ENCODE measurements around the gene SPOUT1. TPM values are rescaled to one million over a fixed set of nuclear protein-coding genes. Genes with fewer than 3 reads are reported as not detected.
A peak's percentile ranks its signal among the peaks of the same experiment; 100 is the strongest.
"Not testable (repeated sequence)": the region's sequence is repeated elsewhere in the genome, so short reads cannot be mapped to it uniquely, and the experiment has no call there.

The SPOUT1 gene
- total RNA-seq, 2 experiments from 2014 or later = 71.4 to 75.4 TPM

DNA sequence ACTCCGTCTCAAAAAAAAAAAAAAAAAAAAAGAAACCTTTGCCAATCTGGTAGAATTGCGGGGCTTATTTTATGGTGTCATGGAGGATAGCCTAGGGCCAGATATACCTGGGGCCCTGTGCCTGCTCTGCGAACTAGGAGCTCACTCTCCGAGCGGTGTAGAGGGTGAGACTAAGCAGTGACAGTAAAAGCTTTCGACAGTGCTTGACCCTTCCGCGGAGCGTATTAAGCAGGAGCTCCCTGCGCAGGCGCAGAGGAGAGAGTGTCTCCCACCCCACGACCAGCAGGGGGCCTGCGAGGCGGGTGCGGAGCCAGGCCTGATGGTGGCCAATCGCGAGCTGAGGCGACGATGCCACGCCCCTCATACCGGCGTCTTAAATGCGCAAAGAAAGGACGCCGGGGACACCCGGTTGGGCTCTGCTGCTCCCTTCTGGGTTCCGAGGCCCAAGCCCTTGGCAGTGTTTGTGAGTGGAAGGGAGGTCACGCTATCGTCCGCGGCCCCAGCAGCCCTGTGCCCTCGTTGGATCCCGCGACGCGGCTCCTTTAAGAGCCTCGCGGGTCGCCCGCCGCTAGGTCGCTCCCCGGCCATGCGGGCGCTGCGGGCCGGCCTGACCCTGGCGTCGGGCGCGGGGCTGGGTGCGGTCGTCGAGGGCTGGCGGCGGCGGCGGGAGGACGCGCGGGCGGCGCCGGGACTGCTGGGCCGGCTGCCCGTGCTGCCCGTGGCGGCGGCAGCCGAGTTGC, 11.3 kb downstream of the SPOUT1 start, which contains the start of gene ENDOG:
Gene ENDOG (plus strand): TSS at position 402 of the 740 bp plus-strand sequence. CDS start 185 bp downstream, at position 587.
- ATAC-seq (ENCODE audit: low read depth) (peak; percentile 95), DNase-seq (peak; percentile 99)
- H3K27me3 Mint-ChIP-seq = no peaks in the 10 kb centered on the region
- H3K27ac Mint-ChIP-seq = peak within 1 kb of the TSS; percentile 85
- peaks cover 9% of the 10 kb centered on the region for H3K4me1 Mint-ChIP-seq
- peak within 1 kb of the TSS; percentile 78 for H3K4me3 Mint-ChIP-seq
- no peaks in the 10 kb centered on the region for H3K9me3 Mint-ChIP-seq
- peaks cover 1% of the 10 kb centered on the region for H3K36me3 Mint-ChIP-seq
- POLR2A ChIA-PET = interaction anchor here (0.6 to 3.7 kb wide), 26 partner anchors 8 to 995 kb away, joined by 3 to 32 read pairs (median 4); partner anchors contain the start of genes SET, SLC25A25, SPOUT1 and SPTAN1

DNA sequence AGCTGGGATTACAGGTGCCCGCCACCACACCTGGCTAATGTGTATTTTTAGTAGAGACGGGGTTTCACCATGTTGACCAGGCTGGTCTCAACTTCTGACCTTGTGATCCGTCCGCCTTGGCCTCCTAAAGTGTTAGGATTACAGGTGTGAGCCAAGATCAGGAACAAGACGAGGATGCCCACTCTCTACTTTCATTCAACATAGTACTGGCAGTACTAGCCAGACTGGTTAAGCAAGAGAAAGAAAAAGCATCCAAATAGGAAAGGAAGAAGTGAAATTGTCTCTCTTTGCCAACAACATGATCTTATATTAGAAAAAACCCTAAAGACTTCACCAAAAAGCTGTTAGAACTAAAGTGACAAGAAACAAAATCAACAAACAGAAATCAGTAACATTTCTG, 18.7 kb downstream of the SPOUT1 start:
- POLR2A ChIA-PET = no interaction called here
- ATAC-seq (ENCODE audit: low read depth) = no peak
- H3K4me3 Mint-ChIP-seq = no peak overlapping the region
- peaks cover 1% of the 10 kb centered on the region for H3K36me3 Mint-ChIP-seq
- no peaks in the 10 kb centered on the region for H3K4me1 Mint-ChIP-seq
- no peaks in the 10 kb centered on the region for H3K9me3 Mint-ChIP-seq
- no peak for DNase-seq
- H3K27ac Mint-ChIP-seq = no peak overlapping the region
- no peaks in the 10 kb centered on the region for H3K27me3 Mint-ChIP-seq

DNA sequence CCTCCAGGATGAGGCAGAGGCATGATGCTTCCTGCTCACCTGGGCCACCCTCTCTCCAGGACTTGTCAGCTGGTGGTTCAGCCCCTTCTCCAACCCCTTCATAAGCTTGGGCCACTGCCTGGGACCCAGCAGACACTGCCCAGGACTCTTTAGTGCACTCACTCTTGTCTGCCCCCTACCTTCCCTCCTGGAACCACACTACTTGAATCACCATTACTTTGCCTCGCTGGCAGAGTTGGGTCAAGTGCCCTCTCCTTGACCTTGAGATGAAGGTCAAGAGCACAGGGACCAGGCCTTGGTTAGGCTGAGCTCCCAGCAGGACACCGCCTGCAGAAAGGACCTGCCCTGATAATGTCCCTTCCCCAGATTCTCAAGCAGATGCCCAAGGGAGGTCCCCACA, 19.8 kb downstream of the SPOUT1 start:
- Mint-ChIP-seq H3K4me1 (no peaks in the 10 kb centered on the region), H3K27ac (no peak overlapping the region), H3K27me3 (no peaks in the 10 kb centered on the region), H3K36me3 (peaks cover 1% of the 10 kb centered on the region), H3K9me3 (no peaks in the 10 kb centered on the region), H3K4me3 (no peak overlapping the region)
- POLR2A ChIA-PET = no interaction called here
- no peak for ATAC-seq (ENCODE audit: low read depth)
- no peak for DNase-seq

DNA sequence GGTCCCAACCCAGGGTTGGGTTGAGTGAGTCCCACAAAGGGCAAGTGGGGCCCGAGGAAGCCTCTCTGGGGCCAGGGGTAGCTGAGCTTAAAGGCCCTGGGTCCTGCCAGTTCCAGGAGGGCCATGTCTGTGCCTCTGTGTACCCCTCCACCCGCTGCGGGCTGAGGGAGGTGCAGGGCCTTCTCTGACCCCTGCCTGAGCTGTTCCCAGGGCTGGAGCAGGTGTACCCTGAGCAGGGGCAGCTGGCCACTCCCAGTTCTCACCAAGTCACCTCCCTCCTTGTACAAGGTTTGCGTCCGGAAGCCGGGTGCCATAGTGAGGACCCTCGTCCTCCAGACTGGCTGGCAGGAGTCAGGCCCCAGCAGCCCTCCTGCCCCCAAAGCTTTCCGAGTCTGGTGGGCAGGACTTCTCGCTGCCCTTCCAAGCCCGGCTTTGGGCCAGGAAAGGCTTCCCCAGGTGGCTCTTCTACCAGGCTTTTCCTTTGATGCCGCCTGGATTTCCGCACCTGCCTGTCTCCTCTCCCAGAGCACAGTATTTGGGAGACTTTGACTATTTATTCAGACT, 20.5 kb downstream of the SPOUT1 start:
- Mint-ChIP-seq H3K36me3 (peaks cover 1% of the 10 kb centered on the region), H3K27me3 (no peaks in the 10 kb centered on the region), H3K27ac (no peak overlapping the region), H3K4me3 (no peak overlapping the region), H3K4me1 (no peaks in the 10 kb centered on the region), H3K9me3 (no peaks in the 10 kb centered on the region)
- POLR2A ChIA-PET = interaction anchor here (0.6 kb wide), 1 partner anchor 9 kb away, joined by 3 read pairs; no protein-coding TSS in a partner anchor
- DNase-seq (no peak), ATAC-seq (ENCODE audit: low read depth) (no peak)

DNA sequence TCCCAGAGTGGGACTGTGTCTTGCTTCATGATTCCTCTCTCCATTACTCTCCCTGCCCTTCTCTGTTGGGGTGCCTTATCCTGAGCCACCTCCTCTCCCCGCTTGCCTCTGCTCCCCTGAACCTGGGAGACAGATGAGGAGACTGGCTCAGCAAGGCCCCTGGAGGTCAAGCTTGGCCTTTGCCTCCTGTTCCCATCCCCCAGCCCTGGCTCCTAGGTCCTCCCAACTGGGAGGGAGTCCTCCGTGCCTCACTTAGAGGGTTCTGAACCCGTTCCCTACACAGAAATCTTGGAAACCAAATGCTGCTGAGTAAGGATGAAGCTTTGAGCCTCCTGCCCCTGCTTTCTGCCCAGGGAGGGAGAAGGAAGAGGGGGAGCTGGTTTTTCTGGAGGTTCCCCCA, 21.1 kb downstream of the SPOUT1 start:
- no peaks in the 10 kb centered on the region for H3K9me3 Mint-ChIP-seq
- POLR2A ChIA-PET = interaction anchor here (0.6 to 1.7 kb wide), 2 partner anchors 9 to 10 kb away, joined by 3 to 4 read pairs; no protein-coding TSS in a partner anchor
- H3K27ac Mint-ChIP-seq = peak overlapping the region; percentile 36
- no peaks in the 10 kb centered on the region for H3K4me1 Mint-ChIP-seq
- no peak overlapping the region for H3K4me3 Mint-ChIP-seq
- DNase-seq (no peak), ATAC-seq (ENCODE audit: low read depth) (no peak)
- H3K36me3 Mint-ChIP-seq = peaks cover 3% of the 10 kb centered on the region
- H3K27me3 Mint-ChIP-seq = no peaks in the 10 kb centered on the region

DNA sequence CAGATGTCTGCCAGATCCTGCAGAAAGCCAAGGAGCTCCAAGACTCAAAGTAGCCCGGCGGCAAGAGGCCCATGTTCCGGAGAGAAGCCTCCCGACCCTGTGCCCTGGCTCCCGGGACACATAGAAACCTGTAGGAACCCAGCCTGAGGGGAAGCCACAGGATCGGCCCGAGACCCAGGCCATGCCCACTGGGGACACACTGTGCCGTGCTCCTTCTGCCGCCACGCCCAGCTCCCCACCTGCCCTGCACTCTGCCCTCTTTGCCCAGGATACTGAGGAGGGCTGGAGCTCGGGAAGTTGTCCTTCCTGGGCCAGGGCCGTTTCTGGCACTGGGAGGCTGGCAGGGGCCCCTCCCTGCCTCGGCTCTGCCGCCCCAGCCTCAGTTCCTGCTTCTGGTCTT, 21.8 kb downstream of the SPOUT1 start:
- DNase-seq (no peak), ATAC-seq (ENCODE audit: low read depth) (no peak)
- Mint-ChIP-seq H3K9me3 (no peaks in the 10 kb centered on the region), H3K27ac (no peak overlapping the region), H3K36me3 (peaks cover 3% of the 10 kb centered on the region), H3K4me3 (no peak overlapping the region), H3K27me3 (no peaks in the 10 kb centered on the region), H3K4me1 (no peaks in the 10 kb centered on the region)
- POLR2A ChIA-PET = interaction anchor here (1.7 kb wide), 1 partner anchor 11 kb away, joined by 4 read pairs; no protein-coding TSS in a partner anchor

DNA sequence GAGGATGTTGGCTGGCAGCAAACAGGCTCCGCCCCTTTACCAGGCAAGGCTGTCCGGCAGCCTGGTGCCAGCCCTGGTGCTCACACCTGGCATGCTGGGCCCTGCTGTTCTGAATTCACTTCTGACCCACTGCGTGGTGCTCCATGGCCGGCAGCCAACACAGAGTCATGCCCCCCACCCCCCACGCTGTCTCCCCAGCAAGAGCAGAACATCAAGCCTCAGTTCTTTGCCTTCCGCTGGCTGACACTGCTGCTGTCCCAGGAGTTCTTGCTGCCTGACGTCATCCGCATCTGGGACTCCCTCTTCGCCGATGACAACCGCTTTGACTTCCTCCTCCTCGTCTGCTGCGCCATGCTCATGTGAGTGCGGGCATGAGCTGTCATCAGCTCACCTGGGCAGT, 23.9 kb downstream of the SPOUT1 start:
- POLR2A ChIA-PET = no interaction called here
- H3K9me3 Mint-ChIP-seq = no peaks in the 10 kb centered on the region

DNA sequence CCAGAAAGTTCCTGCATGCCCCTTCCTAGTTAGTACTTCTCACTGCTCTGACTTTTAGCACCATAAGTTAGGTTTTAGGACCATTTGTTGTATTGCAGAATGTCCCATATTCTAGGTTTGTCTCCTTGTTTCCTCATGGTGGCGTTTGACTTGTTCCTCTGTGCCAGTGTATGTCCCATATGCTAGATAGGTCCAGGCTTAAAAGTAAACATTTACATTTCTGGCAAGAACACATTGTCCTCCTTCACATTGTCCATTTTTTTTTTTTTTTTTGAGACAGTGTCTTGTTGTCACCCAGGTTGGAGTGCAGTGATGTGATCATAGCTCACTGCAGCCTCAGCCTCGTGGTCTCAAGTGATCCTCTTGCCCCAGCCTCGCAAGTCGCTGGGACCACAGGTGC, 27.1 kb downstream of the SPOUT1 start:
- ATAC-seq (ENCODE audit: low read depth) (no peak), DNase-seq (no peak)
- no peaks in the 10 kb centered on the region for H3K27me3 Mint-ChIP-seq
- no peaks in the 10 kb centered on the region for H3K9me3 Mint-ChIP-seq
- no peak overlapping the region for H3K4me3 Mint-ChIP-seq
- peaks cover 2% of the 10 kb centered on the region for H3K4me1 Mint-ChIP-seq
- peaks cover 14% of the 10 kb centered on the region for H3K36me3 Mint-ChIP-seq
- no peak overlapping the region for H3K27ac Mint-ChIP-seq
- POLR2A ChIA-PET = no interaction called here

More for the DNA sequence above, 23.9 kb downstream of the SPOUT1 start:
- Mint-ChIP-seq H3K4me1 (no peaks in the 10 kb centered on the region), H3K36me3 (peaks cover 9% of the 10 kb centered on the region), H3K27me3 (no peaks in the 10 kb centered on the region), H3K27ac (no peak overlapping the region), H3K4me3 (no peak overlapping the region)
- ATAC-seq (ENCODE audit: low read depth) (no peak), DNase-seq (no peak)

DNA sequence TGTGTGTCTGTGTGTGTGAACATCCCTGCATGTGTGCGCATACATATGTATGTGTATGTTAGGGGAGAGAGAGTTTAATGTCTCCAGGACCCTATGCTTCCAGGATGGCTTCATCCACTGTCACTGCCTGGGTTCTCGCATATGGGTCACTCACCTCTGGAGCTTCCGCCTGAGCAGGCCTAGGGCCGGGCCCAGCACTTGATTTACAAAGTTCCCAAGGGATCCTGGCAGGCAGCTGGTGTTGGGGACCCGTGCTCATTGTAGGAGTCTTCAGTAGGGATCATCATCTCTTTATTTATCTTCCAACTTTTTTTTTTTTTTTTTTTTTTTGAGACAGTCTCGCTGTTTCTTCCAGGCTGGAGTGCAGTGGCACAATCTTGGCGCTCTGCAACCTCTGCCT, 29.5 kb downstream of the SPOUT1 start:
- DNase-seq (no peak), ATAC-seq (ENCODE audit: low read depth) (no peak)
- Mint-ChIP-seq H3K27me3 (no peaks in the 10 kb centered on the region), H3K27ac (no peak overlapping the region), H3K4me1 (peaks cover 2% of the 10 kb centered on the region), H3K9me3 (no peaks in the 10 kb centered on the region), H3K36me3 (peaks cover 15% of the 10 kb centered on the region), H3K4me3 (no peak overlapping the region)
- POLR2A ChIA-PET = interaction anchor here (0.7 kb wide), 3 partner anchors 138 to 811 kb away, joined by 3 to 9 read pairs (median 5); no protein-coding TSS in a partner anchor

DNA sequence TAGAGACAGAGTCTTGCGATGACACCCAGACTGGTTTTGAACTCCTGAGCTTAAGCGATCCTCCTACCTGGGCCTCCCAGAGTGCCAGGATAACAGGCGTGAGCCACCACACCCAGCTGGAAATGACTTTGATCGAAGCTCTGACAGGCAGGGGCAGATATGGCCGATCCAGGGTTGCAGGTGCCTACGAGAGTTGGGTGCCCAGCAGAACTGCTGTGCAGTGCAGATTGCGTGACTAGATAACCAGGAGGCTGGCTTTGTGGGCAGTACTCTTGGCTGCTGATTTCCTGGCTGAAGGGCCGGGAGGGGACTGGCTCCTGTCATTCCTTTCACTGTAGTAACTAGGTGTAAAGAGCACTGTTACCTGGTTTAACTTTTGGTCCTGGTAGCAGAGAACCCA, 30.7 kb downstream of the SPOUT1 start:
- no peak overlapping the region for H3K27ac Mint-ChIP-seq
- H3K4me3 Mint-ChIP-seq = no peak overlapping the region
- H3K36me3 Mint-ChIP-seq = peaks cover 14% of the 10 kb centered on the region
- peaks cover 2% of the 10 kb centered on the region for H3K4me1 Mint-ChIP-seq
- no peak for DNase-seq
- POLR2A ChIA-PET = no interaction called here
- ATAC-seq (ENCODE audit: low read depth) = no peak
- no peaks in the 10 kb centered on the region for H3K27me3 Mint-ChIP-seq
- H3K9me3 Mint-ChIP-seq = no peaks in the 10 kb centered on the region

DNA sequence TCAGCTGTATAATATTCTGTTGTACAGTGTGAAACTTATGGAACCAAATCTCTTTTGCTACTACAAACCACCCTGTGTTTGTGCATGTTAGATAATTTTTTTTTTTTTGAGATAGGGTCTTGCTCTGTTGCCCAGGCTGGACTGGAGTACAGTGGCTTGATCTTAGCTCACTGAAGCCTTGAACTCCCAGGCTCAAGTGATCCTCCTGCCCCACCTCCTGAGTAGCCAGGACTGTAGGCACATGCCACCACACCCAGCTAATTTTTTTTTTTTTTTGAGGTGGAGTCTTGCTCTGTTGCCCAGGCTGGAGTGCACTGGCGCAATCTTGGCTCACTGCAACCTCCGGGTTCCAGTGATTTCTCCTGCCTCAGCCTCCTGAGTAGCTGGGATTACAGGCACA, 34.6 kb downstream of the SPOUT1 start:
- H3K27me3 Mint-ChIP-seq; ATAC-seq (ENCODE audit: low read depth): not testable (repeated sequence)
- H3K36me3 Mint-ChIP-seq = peaks cover 11% of the 10 kb centered on the region

DNA sequence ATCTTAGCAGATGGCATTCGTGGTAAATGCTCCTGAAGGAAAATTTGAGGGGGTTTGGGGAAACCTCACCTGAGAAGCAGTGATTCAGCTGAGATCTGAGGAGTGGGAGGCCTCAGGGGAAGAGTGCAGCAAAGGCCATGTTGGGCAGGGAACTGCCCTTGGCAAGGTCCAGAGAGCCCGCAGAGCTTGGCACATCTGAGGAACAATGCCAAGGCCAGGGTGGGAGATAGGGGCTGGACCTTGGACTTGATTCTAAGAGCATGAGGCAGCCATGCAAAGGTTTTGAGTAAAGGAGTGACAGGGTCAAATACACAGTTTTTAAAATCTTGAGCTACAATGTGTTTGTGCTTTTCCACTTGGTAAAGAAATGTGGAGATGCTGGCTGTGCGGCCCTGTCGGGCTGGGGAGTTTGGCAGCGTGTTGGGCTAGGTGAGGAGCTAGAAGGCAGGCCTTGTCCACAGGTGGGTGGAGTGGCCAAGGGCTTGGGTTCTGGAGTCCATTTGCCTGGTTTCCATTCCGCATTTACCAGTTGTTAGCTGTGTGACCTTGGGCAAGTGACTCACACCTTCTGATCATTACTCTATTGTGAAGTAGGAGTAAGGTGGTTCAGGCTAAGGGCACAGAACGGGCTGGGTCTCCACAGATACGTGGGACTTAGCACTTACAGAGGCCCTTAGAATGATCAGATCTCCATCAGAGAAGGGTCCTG, 36.5 kb downstream of the SPOUT1 start:
- POLR2A ChIA-PET = interaction anchor here (0.6 to 0.8 kb wide), 3 partner anchors 25 to 110 kb away, joined by 3 to 5 read pairs (median 3); partner anchors contain the start of genes ENDOG and ZDHHC12
- H3K36me3 Mint-ChIP-seq = peaks cover 10% of the 10 kb centered on the region
- H3K27ac Mint-ChIP-seq = no peak overlapping the region
- ATAC-seq (ENCODE audit: low read depth) (no peak), DNase-seq (no peak)
- no peaks in the 10 kb centered on the region for H3K9me3 Mint-ChIP-seq
- peaks cover 3% of the 10 kb centered on the region for H3K4me1 Mint-ChIP-seq
- H3K4me3 Mint-ChIP-seq = no peak overlapping the region
- H3K27me3 Mint-ChIP-seq = no peaks in the 10 kb centered on the region

More for the DNA sequence above, 34.6 kb downstream of the SPOUT1 start:
- H3K9me3 Mint-ChIP-seq, H3K4me3 Mint-ChIP-seq, DNase-seq, H3K4me1 Mint-ChIP-seq, H3K27ac Mint-ChIP-seq: not testable (repeated sequence)
- POLR2A ChIA-PET = interaction anchor here (0.7 kb wide), 1 partner anchor 30 kb away, joined by 3 read pairs; no protein-coding TSS in a partner anchor

DNA sequence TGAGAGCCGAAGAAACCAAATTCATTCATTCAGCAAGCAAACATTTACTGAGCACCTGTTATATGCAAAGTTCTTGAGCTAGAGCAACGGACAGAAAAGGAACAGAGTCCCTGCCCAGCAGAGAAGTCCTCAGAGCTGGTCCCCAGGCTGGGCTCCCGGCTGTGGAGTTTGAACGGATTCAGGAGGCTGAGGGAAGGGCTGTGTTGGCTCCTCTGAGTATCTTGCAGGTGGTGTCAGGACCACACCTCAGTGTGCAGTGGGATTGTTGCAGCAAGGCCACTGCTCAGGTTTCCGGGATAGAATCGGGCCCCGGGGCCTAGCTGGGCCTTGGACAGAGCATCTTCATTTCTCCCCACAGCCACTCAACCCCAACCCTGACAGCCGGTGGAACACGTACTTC, 37.5 kb downstream of the SPOUT1 start:
- Mint-ChIP-seq H3K36me3 (peaks cover 7% of the 10 kb centered on the region), H3K4me1 (peaks cover 6% of the 10 kb centered on the region), H3K27me3 (no peaks in the 10 kb centered on the region), H3K4me3 (no peak overlapping the region), H3K27ac (no peak overlapping the region), H3K9me3 (no peaks in the 10 kb centered on the region)
- ATAC-seq (ENCODE audit: low read depth) (no peak), DNase-seq (no peak)
- POLR2A ChIA-PET = interaction anchor here (0.8 to 1.0 kb wide), 2 partner anchors 21 to 26 kb away, joined by 3 read pairs; partner anchors contain the start of gene ENDOG
